Common myeloid progenitor, CD34-positive (primary cell): Measurements from ENCODE around the gene EQTN.

Experiments
- CTCF ChIA-PET: fragments of 350-600 bp; sonication (Branson Sonifier 250); formaldehyde crosslinking; loops from one replicate; lab custom pipeline; 2021; ENCODE audit warnings: antibody characterized with exemption; lab: Charles Lee
- POLR2A ChIA-PET: fragments of 350-600 bp; sonication (Branson Sonifier 250); formaldehyde crosslinking; loops from one replicate; lab custom pipeline; 2021; ENCODE audit warnings: antibody characterized with exemption; lab: Charles Lee
- DNase-seq, 3 donors: peaks; one replicate each; pipeline versions ENCODE4 v3.0.0 to v3.0.0-alpha.2; 2013
- H3K27ac ChIP-seq, 2 experiments: 1 replicate in 1 of 2; 2 replicates in 1 of 2; pipeline ENCODE4 v1.7.0; 2013; ENCODE audit warnings: inconsistent platforms in 2 of 2, low read length in 2 of 2, mild to moderate bottlenecking in 2 of 2, low read depth in 1 of 2, moderate library complexity in 1 of 2; ENCODE audit not compliant: severe bottlenecking in 2 of 2, insufficient read depth in 1 of 2, poor library complexity in 1 of 2
- H3K27me3 ChIP-seq, 5 experiments: replicated peaks in 2 of 5; 1 replicate in 3 of 5; 2 replicates in 2 of 5; pipeline versions ENCODE4 v1.6.1 to v1.7.0; 2013; ENCODE audit warnings: low read length in 4 of 5, mild to moderate bottlenecking in 2 of 5, moderate library complexity in 2 of 5, inconsistent platforms in 1 of 5; ENCODE audit not compliant: insufficient read depth in 5 of 5, control insufficient read depth in 4 of 5
- H3K36me3 ChIP-seq, 4 experiments: 1 replicate in 2 of 4; 2 replicates in 2 of 4; pipeline versions ENCODE4 v1.6.1 to v1.7.0; 2013; ENCODE audit warnings: low read length in 3 of 4, control low read depth in 1 of 4, mild to moderate bottlenecking in 1 of 4; ENCODE audit not compliant: control insufficient read depth in 4 of 4, insufficient read depth in 4 of 4
- H3K4me1 ChIP-seq, 4 experiments: 1 replicate in 3 of 4; 2 replicates in 1 of 4; pipeline versions ENCODE4 v1.6.1 to v1.7.1; 2013; ENCODE audit warnings: low read length in 3 of 4, mild to moderate bottlenecking in 3 of 4, control low read depth in 1 of 4, inconsistent platforms in 1 of 4, moderate library complexity in 1 of 4; ENCODE audit not compliant: control insufficient read depth in 4 of 4, insufficient read depth in 4 of 4; ENCODE audit errors: control extremely low read depth in 1 of 4
- H3K4me3 ChIP-seq, 7 experiments: 1 replicate in 4 of 7; 2 replicates in 3 of 7; pipeline versions ENCODE4 v1.5.1 to v1.7.0; 2013; ENCODE audit warnings: mild to moderate bottlenecking in 7 of 7, low read length in 6 of 7, moderate library complexity in 6 of 7, inconsistent platforms in 2 of 7, low read depth in 2 of 7, control low read depth in 1 of 7; ENCODE audit not compliant: insufficient read depth in 4 of 7, control insufficient read depth in 1 of 7; ENCODE audit errors: extremely low read depth in 1 of 7
- H3K9me3 ChIP-seq, 5 experiments: 1 replicate in 4 of 5; 2 replicates in 1 of 5; pipeline versions ENCODE4 v1.6.1 to v1.7.1; 2013; ENCODE audit warnings: low read length in 4 of 5, mild to moderate bottlenecking in 2 of 5, inconsistent platforms in 1 of 5, low read depth in 1 of 5, moderate library complexity in 1 of 5; ENCODE audit not compliant: control insufficient read depth in 4 of 5, insufficient read depth in 2 of 5; ENCODE audit errors: control extremely low read depth in 1 of 5
- WGBS: methylation state at CpG from one replicate; pipeline ENCODE4 v1.1.5; 2013; ENCODE audit not compliant: insufficient coverage; 5-methylcytosine and 5-hydroxymethylcytosine counted together

EQTN gene

GRCh38 chr9:27331393-27331792 lies 34.4 kb upstream of the EQTN start:
- no peaks in the 10 kb centered on the region for H3K9me3 ChIP-seq
- no peak for DNase-seq
- peaks cover 0 to 3% (median 0%) of the 10 kb centered on the region in 4 experiments for H3K4me1 ChIP-seq
- H3K4me3 ChIP-seq, result no peak overlapping the region
- ChIA-PET CTCF (interaction anchor here (1.1 to 11.9 kb wide), 5 partner anchors 9 to 216 kb away, joined by 3 to 131 read pairs (median 5); partner anchors contain the start of gene MOB3B), POLR2A (no interaction called here)
- H3K27ac ChIP-seq, result no peak overlapping the region
- H3K27me3 ChIP-seq, result no peaks in the 10 kb centered on the region
- 92% methylated on average over 3 of the region's 4 CpGs for WGBS
- H3K36me3 ChIP-seq, result no peaks in the 10 kb centered on the region

- Histone ChIP-seq H3K27me3 (peaks cover 0 to 2% (median 0%) of the 10 kb centered on the region in 5 experiments), H3K27ac (no peak overlapping the region), H3K4me3 (no peak overlapping the region), H3K9me3 (no peaks in the 10 kb centered on the region), H3K4me1 (peaks cover 0 to 3% (median 0%) of the 10 kb centered on the region in 4 experiments), H3K36me3 (no peaks in the 10 kb centered on the region)
- WGBS, result 82% methylated on average over 5 of the region's 9 CpGs
- no peak for DNase-seq
- ChIA-PET CTCF (interaction anchor here (6.1 to 11.9 kb wide), 2 partner anchors 205 to 218 kb away, joined by 71 to 131 read pairs; partner anchors contain the start of gene MOB3B), POLR2A (no interaction called here)
Observed at GRCh38 chr9:27329291-27329690, 32.3 kb upstream of the EQTN start.

GRCh38 chr9:27328483-27328882 lies 31.5 kb upstream of the EQTN start:
- no peak for DNase-seq
- H3K36me3 ChIP-seq, result no peaks in the 10 kb centered on the region
- ChIA-PET POLR2A (no interaction called here), CTCF (interaction anchor here (11.9 kb wide), 1 partner anchor 206 kb away, joined by 131 read pairs; the partner anchor contains the start of gene MOB3B)
- peaks cover 0 to 3% (median 0%) of the 10 kb centered on the region in 4 experiments for H3K4me1 ChIP-seq
- 94% methylated on average over 2 of the region's 3 CpGs for WGBS
- H3K27ac ChIP-seq, result no peak overlapping the region
- H3K9me3 ChIP-seq, result no peaks in the 10 kb centered on the region
- no peak overlapping the region for H3K4me3 ChIP-seq
- peaks cover 0 to 2% (median 0%) of the 10 kb centered on the region in 5 experiments for H3K27me3 ChIP-seq

GRCh38 chr9:27311184-27311583 lies 14.2 kb upstream of the EQTN start:
- Histone ChIP-seq H3K27me3 (no peaks in the 10 kb centered on the region), H3K27ac (no peak overlapping the region), H3K4me1 (no peaks in the 10 kb centered on the region), H3K9me3 (peaks cover 0 to under 1% (median 0%) of the 10 kb centered on the region in 5 experiments), H3K4me3 (no peak overlapping the region), H3K36me3 (no peaks in the 10 kb centered on the region)
- DNase-seq, result no peak
- ChIA-PET CTCF (interaction anchor here (0.8 to 1.5 kb wide), 2 partner anchors 21 to 237 kb away, joined by 3 to 4 read pairs; no protein-coding TSS in a partner anchor), POLR2A (no interaction called here)
- WGBS, result 100% methylated on average over 1 of the region's 2 CpGs

GRCh38 chr9:27310582-27310981 lies 13.6 kb upstream of the EQTN start:
- no peaks in the 10 kb centered on the region for H3K4me1 ChIP-seq
- DNase-seq, result no peak
- H3K4me3 ChIP-seq, result no peak overlapping the region
- CTCF ChIA-PET, result interaction anchor here (0.8 to 1.5 kb wide), 3 partner anchors 11 to 238 kb away, joined by 3 to 4 read pairs (median 3); no protein-coding TSS in a partner anchor
- H3K27ac ChIP-seq, result no peak overlapping the region
- POLR2A ChIA-PET, result no interaction called here
- no peaks in the 10 kb centered on the region for H3K27me3 ChIP-seq
- no peaks in the 10 kb centered on the region for H3K36me3 ChIP-seq
- peaks cover 0 to 7% (median 0%) of the 10 kb centered on the region in 5 experiments for H3K9me3 ChIP-seq
- 100% methylated on average over 1 of the region's 2 CpGs for WGBS

GRCh38 chr9:27308691-27309390 lies 11.9 kb upstream of the EQTN start:
- Histone ChIP-seq H3K27me3 (no peaks in the 10 kb centered on the region), H3K4me1 (no peaks in the 10 kb centered on the region), H3K36me3 (no peaks in the 10 kb centered on the region), H3K4me3 (no peak overlapping the region), H3K27ac (no peak overlapping the region), H3K9me3 (peaks cover 0 to 7% (median 0%) of the 10 kb centered on the region in 5 experiments)
- no peak for DNase-seq
- ChIA-PET CTCF (interaction anchor here (1.2 kb wide), 1 partner anchor 9 kb away, joined by 3 read pairs; no protein-coding TSS in a partner anchor), POLR2A (interaction anchor here (0.5 kb wide), 1 partner anchor 595 kb away, joined by 3 read pairs; no protein-coding TSS in a partner anchor)
- 100% methylated on average over 3 of the region's 4 CpGs for WGBS

GRCh38 chr9:27304521-27304920 lies 7.6 kb upstream of the EQTN start:
- DNase-seq, result no peak
- ChIA-PET POLR2A (no interaction called here), CTCF (no interaction called here)
- Histone ChIP-seq H3K9me3 (peaks cover 0 to 7% (median 0%) of the 10 kb centered on the region in 5 experiments), H3K4me1 (no peaks in the 10 kb centered on the region), H3K36me3 (no peaks in the 10 kb centered on the region), H3K4me3 (no peak overlapping the region), H3K27ac (no peak overlapping the region), H3K27me3 (no peaks in the 10 kb centered on the region)
- no CpG with 5 or more reads among the region's 1 CpG for WGBS
